Measurements from ENCODE around the gene UBTFL1. TPM values are rescaled to one million over a fixed set of nuclear protein-coding genes. Genes with fewer than 3 reads are reported as not detected.

UBTFL1 gene
- total RNA-seq, 1 experiment from 2014 or later: not detected

DNA sequence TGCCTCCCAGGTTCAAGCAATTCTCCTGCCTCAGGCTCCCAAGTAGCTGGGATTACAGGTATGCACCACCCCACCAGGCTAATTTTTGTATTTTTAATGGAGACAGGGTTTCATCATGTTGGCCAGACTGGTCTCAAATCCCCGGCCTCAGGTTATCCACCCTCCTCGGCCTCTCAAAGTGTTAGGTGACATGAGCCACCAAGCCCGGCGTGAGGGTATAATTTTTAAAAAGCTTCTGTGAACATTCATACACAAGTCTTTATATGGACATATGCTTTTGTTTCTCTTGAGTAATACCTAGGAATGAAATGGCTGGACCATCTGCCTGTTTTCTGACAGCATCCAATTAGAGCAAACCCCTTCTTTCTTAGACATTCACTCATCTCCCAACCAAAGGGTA lies 34.4 kb downstream of the UBTFL1 start:
- Histone ChIP-seq H3K56ac (ENCODE audit: insufficient read length, low read depth, low read length) (no peak overlapping the region), H2BK20ac (ENCODE audit: low read depth, low read length, poor library complexity, severe bottlenecking) (no peak overlapping the region), H3K27me3 (ENCODE audit: insufficient read depth, low read length) (no peaks in the 10 kb centered on the region), H3K4me2 (ENCODE audit: insufficient read depth, insufficient read length, low read length) (no peak overlapping the region), H2BK5ac (ENCODE audit: insufficient read length, low read length) (no peak overlapping the region), H3K18ac (ENCODE audit: insufficient read length, low read depth, low read length) (no peak overlapping the region), H4K91ac (ENCODE audit: insufficient read length, low read depth, low read length) (no peak overlapping the region), H3T11ph (ENCODE audit: low read length) (no peak overlapping the region), H4K8ac (replicated peaks; ENCODE audit: insufficient read length, low read depth, low read length) (no peak overlapping the region), H3K23me2 (ENCODE audit: insufficient read length, low read depth, low read length, poor library complexity, severe bottlenecking) (no peaks in the 10 kb centered on the region), H3K4ac (ENCODE audit: low read depth, low read length) (no peak overlapping the region), H2BK120ac (ENCODE audit: low read depth, low read length, poor library complexity, severe bottlenecking) (no peak overlapping the region), H3K14ac (ENCODE audit: insufficient read depth, low read length) (no peak overlapping the region), H2BK15ac (ENCODE audit: low read depth, low read length) (no peak overlapping the region), H4K5ac (ENCODE audit: insufficient read length, low read depth, low read length) (no peak overlapping the region), H2AK5ac (ENCODE audit: insufficient read length, low read length) (no peak overlapping the region), H2AFZ (ENCODE audit: low read length) (no peak overlapping the region), H2BK12ac (ENCODE audit: insufficient read length, low read depth, low read length) (no peak overlapping the region), H3K4me1 (ENCODE audit: insufficient read depth, low read length) (no peaks in the 10 kb centered on the region), H3K79me2 (ENCODE audit: insufficient read depth, low read length) (no peaks in the 10 kb centered on the region), H3K9ac (ENCODE audit: extremely low read depth, insufficient read length, low read length) (no peak overlapping the region), H4K20me1 (ENCODE audit: control insufficient read depth, insufficient read depth, insufficient read length) (no peaks in the 10 kb centered on the region), H3K79me1 (ENCODE audit: insufficient read depth, low read depth, low read length, poor library complexity, severe bottlenecking) (no peaks in the 10 kb centered on the region), H3K27ac (ENCODE audit: insufficient read length, low read depth, low read length) (no peak overlapping the region), H3K9me3 (ENCODE audit: control insufficient read depth, low read depth, low read length) (no peaks in the 10 kb centered on the region), H3K23ac (ENCODE audit: insufficient read length, low read depth, low read length) (no peak overlapping the region)
- TF ChIP-seq, protein P1, sequence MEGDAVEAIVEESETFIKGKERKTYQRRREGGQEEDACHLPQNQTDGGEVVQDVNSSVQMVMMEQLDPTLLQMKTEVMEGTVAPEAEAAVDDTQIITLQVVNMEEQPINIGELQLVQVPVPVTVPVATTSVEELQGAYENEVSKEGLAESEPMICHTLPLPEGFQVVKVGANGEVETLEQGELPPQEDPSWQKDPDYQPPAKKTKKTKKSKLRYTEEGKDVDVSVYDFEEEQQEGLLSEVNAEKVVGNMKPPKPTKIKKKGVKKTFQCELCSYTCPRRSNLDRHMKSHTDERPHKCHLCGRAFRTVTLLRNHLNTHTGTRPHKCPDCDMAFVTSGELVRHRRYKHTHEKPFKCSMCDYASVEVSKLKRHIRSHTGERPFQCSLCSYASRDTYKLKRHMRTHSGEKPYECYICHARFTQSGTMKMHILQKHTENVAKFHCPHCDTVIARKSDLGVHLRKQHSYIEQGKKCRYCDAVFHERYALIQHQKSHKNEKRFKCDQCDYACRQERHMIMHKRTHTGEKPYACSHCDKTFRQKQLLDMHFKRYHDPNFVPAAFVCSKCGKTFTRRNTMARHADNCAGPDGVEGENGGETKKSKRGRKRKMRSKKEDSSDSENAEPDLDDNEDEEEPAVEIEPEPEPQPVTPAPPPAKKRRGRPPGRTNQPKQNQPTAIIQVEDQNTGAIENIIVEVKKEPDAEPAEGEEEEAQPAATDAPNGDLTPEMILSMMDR (conservative IDR thresholded peaks at IDR 0.05): no peak
- Mint-ChIP-seq H3K4me1 (no peaks in the 10 kb centered on the region), H3K4me3 (no peak overlapping the region), H3K27me3 (ENCODE audit: low read depth) (no peaks in the 10 kb centered on the region), H3K36me3 (ENCODE audit: insufficient read depth in 1 of 3, low read depth in 3 of 3) (no peaks in the 10 kb centered on the region), H3K27ac (no peak overlapping the region), H3K9me3 (no peaks in the 10 kb centered on the region)
- DNase-seq: no peak
- no CpG with 5 or more reads among the region's 4 CpGs for WGBS (ENCODE audit: extremely low coverage, insufficient read length, low lambda C conversion rate)
